ENCODE results near the gene FBN1. TPM values are rescaled to one million over a fixed set of nuclear protein-coding genes. Genes with fewer than 3 reads are reported as not detected.

The FBN1 gene
- total and polyA plus RNA-seq, 2 experiments from 2014 or later: 1.9 to 3.8 TPM

- Histone ChIP-seq H4K20me1 (replicated peaks; ENCODE audit: insufficient read depth) (no peaks in the 10 kb centered on the region), H3K4me2 (no peak overlapping the region), H2AFZ (no peak overlapping the region), H3K27ac (ENCODE audit: low read depth) (no peak overlapping the region), H3K36me3 (ENCODE audit: insufficient read depth) (no peaks in the 10 kb centered on the region), H3K79me2 (replicated peaks; ENCODE audit: insufficient read depth) (no peaks in the 10 kb centered on the region), H3K4me1 (ENCODE audit: insufficient read depth) (peaks cover 15% of the 10 kb centered on the region; the same call in 1 of the 2 replicates), H3K27me3 (ENCODE audit: insufficient read depth) (no peaks in the 10 kb centered on the region), H3K4me3 (no peak overlapping the region), H3K9me2 (ENCODE audit: insufficient read depth) (no peaks in the 10 kb centered on the region), H3F3A (replicated peaks; ENCODE audit: low read depth) (no peaks in the 10 kb centered on the region)
- Mint-ChIP-seq H3K4me1 (peaks cover 19% of the 10 kb centered on the region; the same call in 2 of the 3 replicates), H3K27me3 (ENCODE audit: insufficient read depth, low read depth, poor library complexity) (no peaks in the 10 kb centered on the region), H3K9me3 (no peaks in the 10 kb centered on the region), H3K4me3 (no peak overlapping the region), H3K36me3 (ENCODE audit: low read depth) (no peaks in the 10 kb centered on the region), H3K27ac (no peak overlapping the region)
- DNase-seq (ENCODE audit: low spot score): no peak
- no peak for TF ChIP-seq NANOG (IDR thresholded peaks at IDR 0.05; ENCODE audit: borderline replicate concordance)
- TF ChIP-seq POLR2AphosphoS5 (IDR thresholded peaks at IDR 0.05; ENCODE audit: low read depth): no peak
- no peak for TF ChIP-seq ZNF331 (CRISPR knock-in tag; IDR thresholded peaks at IDR 0.05; ENCODE audit: low read depth)
- no peak for TF ChIP-seq EZH2phosphoT487 (IDR thresholded peaks at IDR 0.05; ENCODE audit: unreplicated experiment)
- no peak for TF ChIP-seq JUNB (IDR thresholded peaks at IDR 0.05; ENCODE audit: unreplicated experiment)
- no peak for TF ChIP-seq ETS1 (IDR thresholded peaks at IDR 0.05)
- no peak for ATAC-seq
Observed at GRCh38 chr15:48601095-48601494, 44.4 kb downstream of the FBN1 start.

GRCh38 chr15:48596841-48597240 lies 48.7 kb downstream of the FBN1 start:
- H4K20me1 ChIP-seq (replicated peaks; ENCODE audit: insufficient read depth): no peaks in the 10 kb centered on the region
- H3K4me3 ChIP-seq: no peak overlapping the region
- H3K4me1 ChIP-seq (ENCODE audit: insufficient read depth): no peaks in the 10 kb centered on the region
- Mint-ChIP-seq H3K27ac (no peak overlapping the region), H3K27me3 (ENCODE audit: insufficient read depth, low read depth, poor library complexity) (no peaks in the 10 kb centered on the region), H3K4me3 (no peak overlapping the region), H3K9me3 (no peaks in the 10 kb centered on the region), H3K4me1 (0 out of 3 replicates have a peak, but pooled peaks cover 2% of the 10 kb centered on the region), H3K36me3 (ENCODE audit: low read depth) (no peaks in the 10 kb centered on the region)
- H2AFZ ChIP-seq: no peak overlapping the region
- no peak for ATAC-seq
- no peaks in the 10 kb centered on the region for H3K9me2 ChIP-seq (ENCODE audit: insufficient read depth)
- H3K27me3 ChIP-seq (ENCODE audit: insufficient read depth): no peaks in the 10 kb centered on the region
- H3K27ac ChIP-seq (ENCODE audit: low read depth): no peak overlapping the region
- DNase-seq (ENCODE audit: low spot score): no peak
- H3K4me2 ChIP-seq: no peak overlapping the region
- H3K79me2 ChIP-seq (replicated peaks; ENCODE audit: insufficient read depth): no peaks in the 10 kb centered on the region
- H3K36me3 ChIP-seq (ENCODE audit: insufficient read depth): no peaks in the 10 kb centered on the region
- no peaks in the 10 kb centered on the region for H3F3A ChIP-seq (replicated peaks; ENCODE audit: low read depth)
- TF ChIP-seq CREB1 (CRISPR knock-in tag; IDR thresholded peaks at IDR 0.05; ENCODE audit: low read depth): no peak
- no peak for TF ChIP-seq NANOG (IDR thresholded peaks at IDR 0.05; ENCODE audit: borderline replicate concordance)
- TF ChIP-seq CTCF (conservative IDR thresholded peaks at IDR 0.05; ENCODE audit: low read depth in 2 of 2): no peak
- TF ChIP-seq REST (IDR thresholded peaks at IDR 0.05; ENCODE audit: unreplicated experiment): no peak
- no peak for TF ChIP-seq ZNF331 (CRISPR knock-in tag; IDR thresholded peaks at IDR 0.05; ENCODE audit: low read depth)
- TF ChIP-seq EZH2 (IDR thresholded peaks at IDR 0.05; ENCODE audit: low read depth, unreplicated experiment): no peak
- TF ChIP-seq ZNF114 (CRISPR knock-in tag; IDR thresholded peaks at IDR 0.05): no peak
